Colonic mucosa (tissue), 4 donors: ENCODE measurements around the gene LY6G5C. TPM values are rescaled to one million over a fixed set of nuclear protein-coding genes. Genes with fewer than 3 reads are reported as not detected.

Experiments
- DNase-seq: peaks from one replicate; pipeline ENCODE4 v3.0.0-alpha.2; 2020
- H3K27ac ChIP-seq: fragments of 200-600 bp; one replicate; pipeline ENCODE4 v1.8.0; 2021
- H3K27me3 ChIP-seq: fragments of 200-600 bp; one replicate; pipeline ENCODE4 v1.8.0; 2021
- H3K36me3 ChIP-seq: fragments of 200-600 bp; one replicate; pipeline ENCODE4 v1.8.0; 2021
- H3K4me1 ChIP-seq: fragments of 200-600 bp; one replicate; pipeline ENCODE4 v1.8.0; 2021; ENCODE audit warnings: mild to moderate bottlenecking
- H3K4me3 ChIP-seq: fragments of 200-600 bp; one replicate; pipeline ENCODE4 v1.8.0; 2021
- H3K9ac ChIP-seq, 2 donors: one replicate each; pipeline ENCODE4 v1.7.0; 2013; ENCODE audit warnings: control low read depth in 2 of 2, low read depth in 2 of 2, low read length in 2 of 2
- H3K9me3 ChIP-seq: fragments of 200-600 bp; one replicate; pipeline ENCODE4 v1.8.0; 2021
- CTCF ChIP-seq: fragments of 200-600 bp; IDR thresholded peaks from one replicate; pipeline ENCODE4 v1.8.0; 2022; ENCODE audit warnings: antibody characterized with exemption, mild to moderate bottlenecking
- intact Hi-C: fragments of 100-400 bp; cut with DNase I; formaldehyde crosslinking; loops from one replicate; pipeline ENCODE4 v1.14.1; 2022
- total RNA-seq, 2 donors: library from RNA; stranded (reverse); fragmentation: NEBNext Ultra II Directional in 1 of 2; extraction: Animal tissue kit (Norgen Biotek cat#: 25700) in 1 of 2; gene quantifications; one replicate each; pipeline ENCODE4 v1.2.1, GENCODE V29; 2021
- donor health status: healthy.
- donor health status: DM: no; HTN: no; CAD: no.
- donor health status: DM: no; HTN: no; CAD: no.

LY6G5C gene
- total RNA-seq, 2 donors from 2014 or later, result 1.9 to 2.8 TPM

GRCh38 chr6:31706599-31706998, 25.7 kb upstream of the LY6G5C start, which contains the start of gene LY6G6F:
TSS of gene LY6G6F (plus strand) at chr6:31706866. CDS start at chr6:31706907, 41 bp downstream.
- no peak within 1 kb of the TSS for H3K4me3 ChIP-seq
- DNase-seq, result no peak
- no peaks in the 10 kb centered on the region for H3K9me3 ChIP-seq
- no peak within 1 kb of the TSS for H3K9ac ChIP-seq
- no peaks in the 10 kb centered on the region for H3K27me3 ChIP-seq
- no peaks in the 10 kb centered on the region for H3K36me3 ChIP-seq
- H3K27ac ChIP-seq, result no peak within 1 kb of the TSS
- TF ChIP-seq CTCF, result no peak
- peaks cover 6% of the 10 kb centered on the region for H3K4me1 ChIP-seq
- intact Hi-C loops, result no loop called here

- DNase-seq, result no peak
- no peak overlapping the region for H3K4me3 ChIP-seq
- TF ChIP-seq CTCF, result no peak
- peaks cover 12% of the 10 kb centered on the region for H3K4me1 ChIP-seq
- no peak overlapping the region for H3K27ac ChIP-seq
- no peaks in the 10 kb centered on the region for H3K27me3 ChIP-seq
- no peak overlapping the region for H3K9ac ChIP-seq
- H3K36me3 ChIP-seq, result no peaks in the 10 kb centered on the region
- intact Hi-C loops, result no loop called here
- H3K9me3 ChIP-seq, result no peaks in the 10 kb centered on the region
These were observed 25.1 kb upstream of the LY6G5C start for GRCh38 chr6:31705931-31706330.

- intact Hi-C loops, result loop anchor here (5.0 kb wide), 1 partner anchor 34 kb away; the partner anchor contains the start of gene CLIC1
- no peaks in the 10 kb centered on the region for H3K9me3 ChIP-seq
- H3K4me3 ChIP-seq, result peak within 1 kb of the TSS; percentile 48
- TF ChIP-seq CTCF, result no peak
- peaks cover 12% of the 10 kb centered on the region for H3K4me1 ChIP-seq
- H3K27me3 ChIP-seq, result no peaks in the 10 kb centered on the region
- H3K36me3 ChIP-seq, result no peaks in the 10 kb centered on the region
- peak within 1 kb of the TSS; percentile 95 for H3K27ac ChIP-seq
- DNase-seq, result peak; percentile 99
- H3K9ac ChIP-seq, result peak within 1 kb of the TSS; percentile 91 to 99
These were observed 22.2 kb upstream of the LY6G5C start, which contains the start of gene ABHD16A for GRCh38 chr6:31702819-31703716. TSS of gene ABHD16A (minus strand) at chr6:31703324. CDS start at chr6:31703281, 43 bp downstream.

- Histone ChIP-seq H3K9ac (peak overlapping the region; percentile 91 to 99), H3K9me3 (no peaks in the 10 kb centered on the region), H3K27ac (peak overlapping the region; percentile 95), H3K4me1 (peaks cover 12% of the 10 kb centered on the region), H3K27me3 (no peaks in the 10 kb centered on the region), H3K4me3 (peak overlapping the region; percentile 48), H3K36me3 (no peaks in the 10 kb centered on the region)
- intact Hi-C loops, result loop anchor here (5.0 kb wide), 1 partner anchor 35 kb away; the partner anchor contains the start of gene CLIC1
- DNase-seq, result no peak
- no peak for TF ChIP-seq CTCF
These were observed 21.5 kb upstream of the LY6G5C start for GRCh38 chr6:31702405-31702818.

GRCh38 chr6:31701666-31702404, 21.0 kb upstream of the LY6G5C start:
- peaks cover 12% of the 10 kb centered on the region for H3K4me1 ChIP-seq
- no peak for DNase-seq
- peak overlapping the region; percentile 48 for H3K4me3 ChIP-seq
- H3K9me3 ChIP-seq, result no peaks in the 10 kb centered on the region
- no peak for TF ChIP-seq CTCF
- peak overlapping the region; percentile 95 for H3K27ac ChIP-seq
- intact Hi-C loops, result loop anchor here (5.0 kb wide), 1 partner anchor 35 kb away; the partner anchor contains the start of gene CLIC1
- H3K27me3 ChIP-seq, result no peaks in the 10 kb centered on the region
- H3K9ac ChIP-seq, result peak overlapping the region; percentile 91 to 99
- no peaks in the 10 kb centered on the region for H3K36me3 ChIP-seq
